Common myeloid progenitor, CD34-positive (primary cell): ENCODE measurements around the gene FEM1C.

Experiments
- CTCF ChIA-PET: fragments of 350-600 bp; sonication (Branson Sonifier 250); formaldehyde crosslinking; loops from one replicate; lab custom pipeline; 2021; ENCODE audit warnings: antibody characterized with exemption; lab: Charles Lee
- POLR2A ChIA-PET: fragments of 350-600 bp; sonication (Branson Sonifier 250); formaldehyde crosslinking; loops from one replicate; lab custom pipeline; 2021; ENCODE audit warnings: antibody characterized with exemption; lab: Charles Lee
- DNase-seq, 3 donors: peaks; one replicate each; pipeline versions ENCODE4 v3.0.0 to v3.0.0-alpha.2; 2013
- H3K27ac ChIP-seq, 2 experiments: 1 replicate in 1 of 2; 2 replicates in 1 of 2; pipeline ENCODE4 v1.7.0; 2013; ENCODE audit warnings: inconsistent platforms in 2 of 2, low read length in 2 of 2, mild to moderate bottlenecking in 2 of 2, low read depth in 1 of 2, moderate library complexity in 1 of 2; ENCODE audit not compliant: severe bottlenecking in 2 of 2, insufficient read depth in 1 of 2, poor library complexity in 1 of 2
- H3K27me3 ChIP-seq, 5 experiments: replicated peaks in 2 of 5; 1 replicate in 3 of 5; 2 replicates in 2 of 5; pipeline versions ENCODE4 v1.6.1 to v1.7.0; 2013; ENCODE audit warnings: low read length in 4 of 5, mild to moderate bottlenecking in 2 of 5, moderate library complexity in 2 of 5, inconsistent platforms in 1 of 5; ENCODE audit not compliant: insufficient read depth in 5 of 5, control insufficient read depth in 4 of 5
- H3K36me3 ChIP-seq, 4 experiments: 1 replicate in 2 of 4; 2 replicates in 2 of 4; pipeline versions ENCODE4 v1.6.1 to v1.7.0; 2013; ENCODE audit warnings: low read length in 3 of 4, control low read depth in 1 of 4, mild to moderate bottlenecking in 1 of 4; ENCODE audit not compliant: control insufficient read depth in 4 of 4, insufficient read depth in 4 of 4
- H3K4me1 ChIP-seq, 4 experiments: 1 replicate in 3 of 4; 2 replicates in 1 of 4; pipeline versions ENCODE4 v1.6.1 to v1.7.1; 2013; ENCODE audit warnings: low read length in 3 of 4, mild to moderate bottlenecking in 3 of 4, control low read depth in 1 of 4, inconsistent platforms in 1 of 4, moderate library complexity in 1 of 4; ENCODE audit not compliant: control insufficient read depth in 4 of 4, insufficient read depth in 4 of 4; ENCODE audit errors: control extremely low read depth in 1 of 4
- H3K4me3 ChIP-seq, 7 experiments: 1 replicate in 4 of 7; 2 replicates in 3 of 7; pipeline versions ENCODE4 v1.5.1 to v1.7.0; 2013; ENCODE audit warnings: mild to moderate bottlenecking in 7 of 7, low read length in 6 of 7, moderate library complexity in 6 of 7, inconsistent platforms in 2 of 7, low read depth in 2 of 7, control low read depth in 1 of 7; ENCODE audit not compliant: insufficient read depth in 4 of 7, control insufficient read depth in 1 of 7; ENCODE audit errors: extremely low read depth in 1 of 7
- H3K9me3 ChIP-seq, 5 experiments: 1 replicate in 4 of 5; 2 replicates in 1 of 5; pipeline versions ENCODE4 v1.6.1 to v1.7.1; 2013; ENCODE audit warnings: low read length in 4 of 5, mild to moderate bottlenecking in 2 of 5, inconsistent platforms in 1 of 5, low read depth in 1 of 5, moderate library complexity in 1 of 5; ENCODE audit not compliant: control insufficient read depth in 4 of 5, insufficient read depth in 2 of 5; ENCODE audit errors: control extremely low read depth in 1 of 5
- WGBS: methylation state at CpG from one replicate; pipeline ENCODE4 v1.1.5; 2013; ENCODE audit not compliant: insufficient coverage; 5-methylcytosine and 5-hydroxymethylcytosine counted together

The FEM1C gene

DNA sequence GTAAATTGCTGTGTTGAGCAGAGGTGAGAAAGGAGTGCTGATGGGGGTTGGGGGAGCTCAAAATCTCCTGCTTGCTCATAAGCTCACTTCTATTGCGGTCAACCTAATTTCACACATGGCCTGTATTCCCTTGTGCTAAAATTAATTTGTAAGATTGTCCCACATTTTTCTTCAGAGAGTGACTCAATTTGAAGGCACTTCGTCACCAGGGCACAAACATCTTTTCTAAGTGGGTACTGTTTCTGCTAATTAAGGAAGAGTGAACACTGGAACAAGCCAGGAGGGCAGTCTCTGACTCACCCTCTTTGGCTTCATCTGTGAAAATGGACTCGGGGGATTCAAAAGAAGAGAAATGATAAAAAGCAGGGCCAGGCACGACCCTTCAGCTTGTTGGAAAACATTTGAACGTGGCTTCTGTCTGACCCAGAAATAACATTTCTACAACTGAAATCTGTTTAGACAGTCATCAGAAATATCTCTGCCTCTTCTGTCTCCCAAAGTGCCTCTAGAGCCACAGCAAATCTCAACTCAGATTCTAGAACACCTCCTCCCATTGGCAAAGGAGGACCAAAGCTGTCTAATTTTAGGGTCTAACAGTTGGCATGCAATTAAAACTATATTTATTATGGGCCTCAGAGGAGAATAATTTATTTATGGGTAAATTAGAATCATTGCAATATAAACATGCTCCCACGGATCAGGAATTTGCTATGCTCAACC is 49.8 kb downstream of the FEM1C start:
- ChIA-PET POLR2A (no interaction called here), CTCF (interaction anchor here (0.8 kb wide), 1 partner anchor 80 kb away, joined by 3 read pairs; no protein-coding TSS in a partner anchor)
- DNase-seq = no peak
- Histone ChIP-seq H3K4me1 (peaks cover 0 to 14% (median 0%) of the 10 kb centered on the region in 4 experiments), H3K9me3 (peaks cover 0 to 3% (median 0%) of the 10 kb centered on the region in 5 experiments), H3K36me3 (no peaks in the 10 kb centered on the region), H3K27me3 (peaks cover 0 to 6% (median 2%) of the 10 kb centered on the region in 5 experiments), H3K27ac (no peak overlapping the region), H3K4me3 (no peak overlapping the region)
- WGBS = 77% methylated on average over 5 of the region's 6 CpGs

DNA sequence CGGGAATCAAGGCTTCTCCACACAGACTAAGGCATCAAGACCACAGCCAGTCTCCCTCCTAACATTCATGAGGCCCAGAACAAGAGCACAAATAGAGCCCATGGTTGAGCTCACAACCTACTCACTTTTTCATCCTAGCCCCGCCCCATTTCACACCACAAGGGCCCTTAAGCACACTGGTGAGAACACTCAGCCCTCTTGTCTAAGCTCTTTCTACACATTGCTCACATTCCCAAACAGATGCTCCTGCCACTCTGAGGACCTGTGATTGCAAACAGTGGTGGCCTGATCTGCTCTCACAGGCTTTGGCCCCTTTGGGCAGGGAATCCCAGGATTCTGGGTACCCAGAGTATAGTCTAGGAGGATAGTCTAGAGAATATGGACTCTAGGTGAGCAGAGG is 54.0 kb downstream of the FEM1C start:
- no peak overlapping the region for H3K27ac ChIP-seq
- H3K27me3 ChIP-seq = peaks cover 0 to 6% (median 2%) of the 10 kb centered on the region in 5 experiments
- CTCF ChIA-PET = interaction anchor here (0.6 kb wide), 1 partner anchor 77 kb away, joined by 3 read pairs; no protein-coding TSS in a partner anchor
- no peak for DNase-seq
- H3K4me3 ChIP-seq = no peak overlapping the region
- POLR2A ChIA-PET = no interaction called here
- peaks cover 0 to 3% (median 0%) of the 10 kb centered on the region in 5 experiments for H3K9me3 ChIP-seq
- H3K4me1 ChIP-seq = peaks cover 0 to 14% (median 0%) of the 10 kb centered on the region in 4 experiments
- WGBS = 100% methylated on average over 1 of the region's 2 CpGs
- no peaks in the 10 kb centered on the region for H3K36me3 ChIP-seq

GRCh38 chr5:115489733-115490132 is 54.8 kb downstream of the FEM1C start:
- H3K4me1 ChIP-seq = peaks cover 0 to 14% (median 0%) of the 10 kb centered on the region in 4 experiments
- peaks cover 0 to 4% (median 0%) of the 10 kb centered on the region in 5 experiments for H3K27me3 ChIP-seq
- ChIA-PET CTCF (no interaction called here), POLR2A (no interaction called here)
- H3K9me3 ChIP-seq = peaks cover 0 to 3% (median 0%) of the 10 kb centered on the region in 5 experiments
- H3K27ac ChIP-seq = no peak overlapping the region
- no peaks in the 10 kb centered on the region for H3K36me3 ChIP-seq
- no peak overlapping the region for H3K4me3 ChIP-seq
- DNase-seq = no peak

- POLR2A ChIA-PET = no interaction called here
- no peaks in the 10 kb centered on the region for H3K9me3 ChIP-seq
- no peak overlapping the region for H3K4me3 ChIP-seq
- H3K4me1 ChIP-seq = peaks cover 0 to 11% (median 0%) of the 10 kb centered on the region in 4 experiments
- H3K27me3 ChIP-seq = peaks cover 0 to 2% (median 0%) of the 10 kb centered on the region in 5 experiments
- no peaks in the 10 kb centered on the region for H3K36me3 ChIP-seq
- no peak for DNase-seq
- CTCF ChIA-PET = no interaction called here
- H3K27ac ChIP-seq = no peak overlapping the region
Measured at GRCh38 chr5:115487756-115488155, 56.8 kb downstream of the FEM1C start.

DNA sequence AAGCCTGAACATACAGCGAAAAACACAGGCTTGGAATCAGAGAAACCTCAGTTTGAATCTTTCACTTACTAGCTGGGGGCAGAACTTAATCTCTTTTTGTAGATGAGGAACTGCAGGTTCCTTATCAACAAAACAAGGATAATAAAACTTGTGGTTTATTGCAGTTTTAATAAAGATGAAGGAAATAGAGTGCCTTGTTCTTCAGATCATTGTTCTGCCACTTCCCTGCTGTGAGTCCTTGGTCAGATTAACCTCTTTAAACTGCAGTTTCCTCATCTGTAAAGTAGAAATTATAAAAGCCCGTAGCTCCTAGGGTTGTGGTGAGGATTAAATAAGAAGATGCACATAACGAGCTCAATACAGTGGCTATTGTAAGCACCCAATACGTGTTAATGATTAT is 57.4 kb downstream of the FEM1C start:
- H3K4me3 ChIP-seq = no peak overlapping the region
- 93% methylated on average over 3 of the region's 4 CpGs for WGBS
- H3K27me3 ChIP-seq = peaks cover 0 to 2% (median 0%) of the 10 kb centered on the region in 5 experiments
- POLR2A ChIA-PET = no interaction called here
- no peak for DNase-seq
- H3K9me3 ChIP-seq = no peaks in the 10 kb centered on the region
- no peak overlapping the region for H3K27ac ChIP-seq
- H3K36me3 ChIP-seq = no peaks in the 10 kb centered on the region
- CTCF ChIA-PET = no interaction called here
- peaks cover 0 to 5% (median 0%) of the 10 kb centered on the region in 4 experiments for H3K4me1 ChIP-seq

DNA sequence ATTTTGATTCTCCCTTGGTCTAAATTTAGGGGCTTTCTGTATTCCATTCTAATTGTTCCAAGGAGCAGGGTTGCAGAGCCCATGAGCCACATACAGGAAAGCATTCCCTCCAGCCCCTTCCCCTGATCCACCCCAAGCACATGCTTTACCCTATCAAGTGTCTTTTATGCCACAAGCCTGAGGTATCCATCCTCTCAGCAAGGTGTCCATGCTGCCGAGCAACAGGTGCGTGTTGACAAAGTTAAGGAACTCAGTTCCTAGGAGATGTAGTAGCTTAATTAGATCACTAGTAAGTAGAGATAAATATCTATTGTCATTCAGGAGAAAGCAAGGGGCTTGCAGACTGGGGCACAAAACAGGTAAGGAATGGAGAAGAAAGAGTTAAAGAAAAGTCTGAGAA is 57.8 kb downstream of the FEM1C start:
- H3K9me3 ChIP-seq = no peaks in the 10 kb centered on the region
- ChIA-PET POLR2A (no interaction called here), CTCF (no interaction called here)
- peaks cover 0 to 2% (median 0%) of the 10 kb centered on the region in 5 experiments for H3K27me3 ChIP-seq
- DNase-seq = no peak
- no peak overlapping the region for H3K27ac ChIP-seq
- H3K4me1 ChIP-seq = peaks cover 0 to under 1% (median 0%) of the 10 kb centered on the region in 4 experiments
- H3K36me3 ChIP-seq = no peaks in the 10 kb centered on the region
- 82% methylated on average over 2 of the region's 2 CpGs for WGBS
- H3K4me3 ChIP-seq = no peak overlapping the region

- H3K27me3 ChIP-seq = peaks cover 0 to 4% (median 0%) of the 10 kb centered on the region in 5 experiments
- WGBS = 89% methylated on average over 4 of the region's 4 CpGs
- ChIA-PET CTCF (no interaction called here), POLR2A (no interaction called here)
- H3K27ac ChIP-seq = no peak overlapping the region
- DNase-seq = no peak
- no peaks in the 10 kb centered on the region for H3K4me1 ChIP-seq
- no peak overlapping the region for H3K4me3 ChIP-seq
- peaks cover 0 to 1% (median 0%) of the 10 kb centered on the region in 5 experiments for H3K9me3 ChIP-seq
- H3K36me3 ChIP-seq = no peaks in the 10 kb centered on the region
Measured at GRCh38 chr5:115484368-115484767, 60.2 kb downstream of the FEM1C start.
